H1 (cell line): ENCODE measurements around the gene ORMDL1. TPM values are rescaled to one million over a fixed set of nuclear protein-coding genes. Genes with fewer than 3 reads are reported as not detected.
A peak's percentile ranks its signal among the peaks of the same experiment; 100 is the strongest.

ENCODE experiments used
- BACH1 ChIP-seq: IDR thresholded peaks from 2 replicates; pipeline ENCODE4 v1.6.1; 2012; ENCODE audit warnings: low read length, improper control_type of control experiment
- BRCA1 ChIP-seq: IDR thresholded peaks from 2 replicates; pipeline ENCODE4 v1.6.1; 2012; ENCODE audit warnings: low read depth, low read length, improper control_type of control experiment
- CBX5 ChIP-seq: fragments of 300-800, 300-1000 bp; sonication (generic); IDR thresholded peaks from 2 replicates; pipeline ENCODE4 v1.7.1; 2016; ENCODE audit warnings: antibody characterized with exemption, low read length, low read depth
- CEBPB ChIP-seq: IDR thresholded peaks from 2 replicates; pipeline ENCODE4 v1.6.1; 2012; ENCODE audit warnings: low read depth, low read length
- CHD2 ChIP-seq: IDR thresholded peaks from 2 replicates; pipeline ENCODE4 v1.6.1; 2012; ENCODE audit warnings: low read length, improper control_type of control experiment
- CTBP2 ChIP-seq: IDR thresholded peaks from 2 replicates; pipeline ENCODE4 v1.7.0; 2011; ENCODE audit warnings: borderline replicate concordance, mild to moderate bottlenecking, moderate library complexity, mixed read lengths, low read length; ENCODE audit not compliant: insufficient read depth, insufficient read length
- EP300 ChIP-seq, 2 experiments: IDR thresholded peaks; 1 replicate in 1 of 2; 2 replicates in 1 of 2; pipeline ENCODE4 v1.6.1; 2011 to 2012; ENCODE audit warnings: low read depth in 2 of 2, low read length in 2 of 2, mild to moderate bottlenecking in 2 of 2, borderline replicate concordance in 1 of 2, inconsistent platforms in 1 of 2, moderate library complexity in 1 of 2
- HDAC2 ChIP-seq, 2 experiments: fragments of 300-600 bp in 1 of 2; sonication (generic) in 1 of 2; IDR thresholded peaks; 2 replicates each; pipeline ENCODE4 v1.6.1; 2011 to 2012; ENCODE audit warnings: low read depth in 2 of 2, low read length in 2 of 2, mild to moderate bottlenecking in 2 of 2, moderate library complexity in 2 of 2, borderline replicate concordance in 1 of 2, inconsistent platforms in 1 of 2
- HDAC6 ChIP-seq: IDR thresholded peaks from one replicate; pipeline ENCODE4 v1.7.1; 2012; ENCODE audit warnings: low read depth, mild to moderate bottlenecking, inconsistent platforms, low read length, moderate library complexity
- PHF8 ChIP-seq: fragments of 200-600 bp; sonication (generic); conservative IDR thresholded peaks from 2 replicates; pipeline ENCODE4 v1.7.1; 2012; ENCODE audit warnings: low read depth, mild to moderate bottlenecking, inconsistent platforms, low read length, moderate library complexity
- POLR2A ChIP-seq, 2 experiments: IDR thresholded peaks; 1 replicate in 1 of 2; 2 replicates in 1 of 2; pipeline ENCODE4 v1.6.1; 2011; ENCODE audit warnings: low read depth in 2 of 2, low read length in 2 of 2, mild to moderate bottlenecking in 2 of 2; ENCODE audit errors: control extremely low read depth in 1 of 2
- RAD21 ChIP-seq, 2 experiments: IDR thresholded peaks in 1 of 2; conservative IDR thresholded peaks in 1 of 2; 2 replicates each; pipeline ENCODE4 v1.6.1; 2011; ENCODE audit warnings: low read depth in 2 of 2, low read length in 2 of 2, improper control_type of control experiment in 1 of 2, inconsistent platforms in 1 of 2, mild to moderate bottlenecking in 1 of 2, moderate library complexity in 1 of 2
- ZNF274 ChIP-seq: IDR thresholded peaks from 2 replicates; pipeline ENCODE4 v1.7.0; 2012; ENCODE audit warnings: low read length, borderline replicate concordance; ENCODE audit errors: extremely low read depth
- polyA plus RNA-seq, 7 experiments: library from polyadenylated mRNA; depleted of rRNA in 3 of 7; stranded (reverse) in 5 of 7; unstranded in 2 of 7; fragments of >200 nt in 5 of 7; fragments of 200-250 nt in 2 of 7; gene quantifications; 1 replicate in 5 of 7; 2 replicates in 1 of 7; 4 replicates in 1 of 7; pipeline versions ENCODE4 v1.2.1 to v1.2.3, GENCODE V29; 2011 to 2013; ENCODE audit warnings: missing spikeins in 2 of 7, mixed read lengths in 2 of 7
- total RNA-seq: library from RNA; stranded (reverse); fragmentation: NEBNext Ultra II Directional; extraction: Animal tissue kit (Norgen Biotek cat#: 25700); gene quantifications from 2 replicates; pipeline ENCODE4 v1.2.1, GENCODE V29; 2021
- TF ChIP-seq, protein P1 (sequence below): IDR thresholded peaks from 2 replicates; pipeline ENCODE4 v1.6.1; 2012; ENCODE audit warnings: inconsistent platforms

Gene ORMDL1
- total and polyA plus RNA-seq, 2 of the 8 experiments (the other 6 are each of a cell fraction or from before 2014, with no cell fraction given), result 34.9 to 58.1 TPM

DNA sequence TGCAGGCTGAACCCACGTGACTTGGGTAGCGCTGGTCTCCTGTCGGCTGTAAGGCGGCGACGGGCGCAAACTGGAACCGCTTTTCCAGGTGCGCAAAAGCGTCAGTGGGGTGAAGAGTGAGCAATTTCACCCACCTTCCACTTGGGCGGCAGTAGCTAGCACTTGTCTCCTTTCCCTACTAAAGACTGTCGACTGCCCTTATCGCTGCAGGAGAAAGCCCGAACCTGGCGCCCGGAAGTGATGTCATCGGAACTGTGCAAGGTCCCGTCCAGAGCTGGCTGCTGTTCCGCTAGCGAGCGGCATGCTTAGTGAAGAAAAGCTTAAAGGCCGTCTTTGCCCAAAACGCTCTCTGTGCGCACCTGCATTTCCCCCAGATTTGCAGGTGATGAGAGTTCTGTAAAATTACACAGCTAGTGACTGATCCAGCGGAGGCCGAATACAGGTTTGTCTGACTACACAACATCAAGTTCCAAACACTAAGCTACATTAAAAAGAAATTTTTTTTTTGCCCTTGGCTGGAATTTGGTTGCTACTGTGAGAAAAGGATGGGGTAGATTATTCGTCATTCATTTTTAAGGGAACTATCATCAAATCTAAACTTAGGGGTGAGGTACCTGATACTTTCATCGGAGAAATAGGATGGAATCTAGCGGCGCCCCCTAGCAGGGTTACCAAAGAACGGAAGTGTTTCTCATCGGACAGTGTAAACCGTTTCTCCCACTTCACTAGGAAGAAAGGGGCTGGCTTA, 21.4 kb downstream of the ORMDL1 start, which contains the start of gene OSGEPL1 (continued):
- peak; percentile 49 to 95 for TF ChIP-seq POLR2A (IDR thresholded peaks at IDR 0.05; ENCODE audit: control extremely low read depth in 1 of 2, low read depth in 2 of 2, low read length in 2 of 2)
- no peak for TF ChIP-seq BRCA1
- TF ChIP-seq CEBPB, result 0 out of 2 replicates have a peak, but pooled peaks have one; percentile 19
- peak in 1 of 2 experiments; percentile 9; a peak in 1 of 4 replicates for TF ChIP-seq RAD21 (IDR thresholded peaks at IDR 0.05 in 1 of 2, conservative IDR thresholded peaks at IDR 0.05 in 1 of 2; ENCODE audit: low read depth in 2 of 2, low read length in 2 of 2)
- no peak for TF ChIP-seq HDAC6
- TF ChIP-seq PHF8, result peak; percentile 76
- TF ChIP-seq EP300 (IDR thresholded peaks at IDR 0.05; ENCODE audit: borderline replicate concordance in 1 of 2, low read depth in 2 of 2, low read length in 2 of 2), result no peak
- TF ChIP-seq CTBP2, result no peak
- TF ChIP-seq HDAC2 (IDR thresholded peaks at IDR 0.05; ENCODE audit: borderline replicate concordance in 1 of 2, low read depth in 2 of 2, low read length in 2 of 2), result no peak
- no peak for TF ChIP-seq BACH1
- no peak for TF ChIP-seq CHD2
- no peak for TF ChIP-seq CBX5
- TF ChIP-seq, protein P1, sequence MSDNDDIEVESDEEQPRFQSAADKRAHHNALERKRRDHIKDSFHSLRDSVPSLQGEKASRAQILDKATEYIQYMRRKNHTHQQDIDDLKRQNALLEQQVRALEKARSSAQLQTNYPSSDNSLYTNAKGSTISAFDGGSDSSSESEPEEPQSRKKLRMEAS, result peak; percentile 85
- no peak for TF ChIP-seq ZNF274
